DMS153 treated with DMSO at 0.1 percent for 48 hours (cell line): Measurements from ENCODE around the gene ACTN1.

Experiments
- DNase-seq: peaks from one replicate; lab custom pipeline; 2025; ENCODE audit not compliant: unreplicated experiment; lab: John Stamatoyannopoulos, UW

The ACTN1 gene

GRCh38 chr14:68891851-68892660 lies 87.0 kb downstream of the ACTN1 start:
- DNase-seq, result no peak

GRCh38 chr14:68890173-68890931 lies 88.8 kb downstream of the ACTN1 start:
- DNase-seq, result no peak

GRCh38 chr14:68888883-68889282 lies 90.2 kb downstream of the ACTN1 start:
- no peak for DNase-seq

- no peak for DNase-seq
Measured at GRCh38 chr14:68888025-68888850, 90.9 kb downstream of the ACTN1 start.

GRCh38 chr14:68886109-68886434 lies 93.0 kb downstream of the ACTN1 start:
- no peak for DNase-seq

GRCh38 chr14:68885226-68886108 lies 93.6 kb downstream of the ACTN1 start:
- DNase-seq, result no peak

- DNase-seq, result no peak
Measured at GRCh38 chr14:68884031-68885030, 94.8 kb downstream of the ACTN1 start.

- no peak for DNase-seq
Measured at GRCh38 chr14:68882235-68882634, 96.9 kb downstream of the ACTN1 start.

- DNase-seq, result no peak
Measured at GRCh38 chr14:68881396-68881795, 97.7 kb downstream of the ACTN1 start.

GRCh38 chr14:68880581-68881105 lies 98.5 kb downstream of the ACTN1 start:
- DNase-seq, result no peak

- DNase-seq, result no peak
Measured at GRCh38 chr14:68879841-68880575, 99.1 kb downstream of the ACTN1 start.

- no peak for DNase-seq
Measured at GRCh38 chr14:68879321-68879781, 99.8 kb downstream of the ACTN1 start.

GRCh38 chr14:68878908-68879307 lies 100.2 kb downstream of the ACTN1 start:
- DNase-seq, result no peak

- DNase-seq, result no peak
Measured at GRCh38 chr14:68877993-68878575, 101.0 kb downstream of the ACTN1 start.

- DNase-seq, result no peak
Measured at GRCh38 chr14:68876976-68877375, 102.1 kb downstream of the ACTN1 start.

GRCh38 chr14:68874746-68875155 lies 104.4 kb downstream of the ACTN1 start:
- peak; percentile 15 for DNase-seq

- DNase-seq, result no peak
Measured at GRCh38 chr14:68873376-68873775, 105.7 kb downstream of the ACTN1 start.

GRCh38 chr14:68871392-68871791 lies 107.7 kb downstream of the ACTN1 start:
- DNase-seq, result no peak
